ENCODE results near the gene ASCC1. TPM values are rescaled to one million over a fixed set of nuclear protein-coding genes. Genes with fewer than 3 reads are reported as not detected.

Gene ASCC1, protein sequence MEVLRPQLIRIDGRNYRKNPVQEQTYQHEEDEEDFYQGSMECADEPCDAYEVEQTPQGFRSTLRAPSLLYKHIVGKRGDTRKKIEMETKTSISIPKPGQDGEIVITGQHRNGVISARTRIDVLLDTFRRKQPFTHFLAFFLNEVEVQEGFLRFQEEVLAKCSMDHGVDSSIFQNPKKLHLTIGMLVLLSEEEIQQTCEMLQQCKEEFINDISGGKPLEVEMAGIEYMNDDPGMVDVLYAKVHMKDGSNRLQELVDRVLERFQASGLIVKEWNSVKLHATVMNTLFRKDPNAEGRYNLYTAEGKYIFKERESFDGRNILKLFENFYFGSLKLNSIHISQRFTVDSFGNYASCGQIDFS
- total RNA-seq (2012; rRNA removed) (21.0 and 21.9 TPM in 2 replicates), polyA plus RNA-seq (2012; rRNA removed) (12.3 and 15.9 TPM in 2 replicates), Bru-seq, nascent RNA (percentile 66 among the genes with signal in this experiment), BruChase-seq, experiment 1, labeled RNA remaining after a 6-hour chase (percentile 72 among the genes with signal in this experiment), BruChase-seq, experiment 2, labeled RNA remaining after a 2-hour chase (percentile 58 among the genes with signal in this experiment)
- 5.2 and 5.6 TPM in 2 replicates for polyA plus RNA-seq (2012; cell fraction: cytosol; rRNA removed)
- 1.5 and 9.0 TPM in 2 replicates for polyA plus RNA-seq (2012; cell fraction: nucleus; rRNA removed; ENCODE audit: low replicate concordance)
- long read RNA-seq, transcript ASCC1-202 (10 exons, 2,002 nt), result major isoform, 9 of 34 reads
- long read RNA-seq, partial matches to known transcripts, result 1 of 34 reads
- long read RNA-seq, other reads (novel, unspliced or antisense), result 24 of 34 reads

DNA sequence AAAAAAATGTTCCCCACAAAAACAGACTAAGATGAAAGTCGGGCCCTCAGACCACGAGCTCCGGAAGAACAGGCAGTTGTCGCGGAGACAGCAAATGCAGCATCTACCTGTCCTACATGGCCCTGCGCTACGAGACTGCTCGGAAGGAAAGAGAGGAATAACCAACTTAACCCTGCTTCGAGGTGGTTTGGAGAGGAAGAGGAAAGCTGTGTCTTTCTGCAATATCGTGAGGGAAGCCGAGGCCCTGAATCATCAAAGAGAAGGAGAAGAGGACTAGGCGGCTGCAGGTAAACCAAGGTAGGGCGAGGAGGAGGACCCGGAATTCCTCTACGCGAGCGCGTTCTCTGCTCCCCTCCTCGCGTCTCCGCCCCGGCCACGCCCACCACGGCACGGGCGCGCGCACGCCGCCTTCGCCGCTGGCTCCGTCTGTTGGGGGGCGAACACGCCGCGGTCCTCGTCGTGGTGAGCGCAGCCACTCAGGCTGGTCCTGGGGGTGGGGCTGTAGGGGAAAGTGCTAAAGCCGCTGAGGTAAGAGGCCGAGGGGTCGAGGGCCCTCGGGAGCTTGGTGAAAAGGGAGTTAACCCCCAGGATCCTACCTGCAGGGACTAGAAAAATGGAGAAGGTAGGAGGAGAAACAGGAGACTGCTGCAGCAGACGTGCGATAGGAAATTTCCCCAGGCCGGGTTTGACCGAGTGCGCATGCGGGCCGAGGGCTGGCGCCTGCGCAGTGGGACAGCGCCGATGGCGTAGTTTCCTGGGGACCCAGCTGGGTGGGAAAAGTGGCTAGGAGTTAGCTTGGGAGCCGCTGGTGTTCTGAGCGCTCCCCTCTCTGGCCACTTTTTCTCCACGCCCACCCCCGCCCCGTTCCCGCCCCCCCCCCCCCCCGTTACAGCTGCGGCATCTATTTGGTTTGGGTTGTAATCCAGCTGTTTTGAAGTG is at the start of gene ASCC1, which contains the start of gene ANAPC16:
Gene ASCC1, minus strand, starts transcription at position 666 of the 939 bp plus-strand sequence. CDS start 2,978 bp downstream, outside the sequence.
Gene ANAPC16, plus strand, starts transcription at position 402 of the 939 bp plus-strand sequence. CDS start 7,903 bp downstream, outside the sequence.
- DNase-seq, result peak; percentile 89
- Histone ChIP-seq H4K20me1 (ENCODE audit: insufficient read depth, low read length) (no peaks in the 10 kb centered on the region; the same call in 1 of the 2 replicates), H2AK5ac (ENCODE audit: low read depth, low read length) (peak within 1 kb of the TSS; percentile 77), H2BK20ac (ENCODE audit: low read depth, low read length) (no peak within 1 kb of the TSS; the same call in 1 of the 2 replicates), H3K4ac (ENCODE audit: low read depth, low read length) (peak within 1 kb of the TSS; percentile 96), H2BK120ac (ENCODE audit: low read depth, low read length) (peak within 1 kb of the TSS; percentile 70), H4K91ac (ENCODE audit: insufficient read depth, low read depth, low read length) (peak within 1 kb of the TSS; percentile 91), H3K9me1 (ENCODE audit: insufficient read depth, low read length) (peaks cover 5% of the 10 kb centered on the region; the same call in 1 of the 2 replicates), H3K18ac (ENCODE audit: low read depth, low read length) (peak within 1 kb of the TSS; percentile 72), H4K5ac (ENCODE audit: low read depth, low read length) (peak within 1 kb of the TSS; percentile 93), H3K36me3 (ENCODE audit: control insufficient read depth, insufficient read depth, low read length) (peaks cover 2% of the 10 kb centered on the region; the same call in 1 of the 2 replicates), H2AFZ (replicated peaks; ENCODE audit: low read length, poor library complexity) (peak within 1 kb of the TSS; percentile 94), H3K4me1 (ENCODE audit: control insufficient read depth, insufficient read depth, low read length) (peaks cover 4% of the 10 kb centered on the region; the same call in 1 of the 2 replicates), H3K56ac (ENCODE audit: extremely low read depth, insufficient read depth, low read length) (peak within 1 kb of the TSS; percentile 97), H3K27ac (ENCODE audit: insufficient read depth, low read length) (peak within 1 kb of the TSS; percentile 95), H3K4me2 (ENCODE audit: low read depth, low read length) (peak within 1 kb of the TSS; percentile 99), H4K8ac (ENCODE audit: low read depth in 2 of 2, low read length in 2 of 2) (peak within 1 kb of the TSS; percentile 98 to 99), H2AK9ac (replicated peaks; ENCODE audit: low read depth, low read length, poor library complexity) (peak within 1 kb of the TSS; percentile 89), H3K27me3 (ENCODE audit: control insufficient read depth, insufficient read depth, low read length) (no peaks in the 10 kb centered on the region), H2BK5ac (ENCODE audit: low read depth, low read length, poor library complexity, severe bottlenecking) (peak within 1 kb of the TSS; percentile 90), H3K14ac (replicated peaks; ENCODE audit: low read depth, low read length) (peak within 1 kb of the TSS; percentile 97), H2BK15ac (ENCODE audit: low read depth, low read length) (peak within 1 kb of the TSS; percentile 48; the same call in 1 of the 3 replicates), H3K23ac (ENCODE audit: low read depth, low read length) (peak within 1 kb of the TSS; percentile 98), H3K9me3 (ENCODE audit: control insufficient read depth, insufficient read depth, low read length) (no peaks in the 10 kb centered on the region), H3K9ac (ENCODE audit: low read depth, low read length) (peak within 1 kb of the TSS; percentile 96), H3K4me3 (ENCODE audit: insufficient read depth, low read depth, low read length) (peak within 1 kb of the TSS; percentile 70), H3K79me1 (ENCODE audit: low read depth in 1 of 2, low read length in 2 of 2) (peaks cover 22 to 40% of the 10 kb centered on the region in 2 experiments)
- intact Hi-C loops (cut with micrococcal nuclease), result loop anchor here (5.0 kb wide), 1 partner anchor 84 kb away; no protein-coding TSS in a partner anchor
- 0% methylated on average over 12 of the region's 64 CpGs; no CpG with 5 or more reads in 1 of the 2 experiments for WGBS, 2 experiments (ENCODE audit: extremely low coverage in 2 of 2, insufficient read length in 1 of 2)
- in situ Hi-C loops (cut with MboI; ENCODE audit: low sequenced_read_pairs), result no loop called here
- peak; percentile 77; the same call in 1 of the 2 replicates for TF ChIP-seq MAZ (IDR thresholded peaks at IDR 0.05; ENCODE audit: borderline replicate concordance, low read depth, low read length)
- TF ChIP-seq BHLHE40 (IDR thresholded peaks at IDR 0.05; ENCODE audit: low read depth, low read length), result peak; percentile 45; the same call in 1 of the 2 replicates
- TF ChIP-seq, protein P1, sequence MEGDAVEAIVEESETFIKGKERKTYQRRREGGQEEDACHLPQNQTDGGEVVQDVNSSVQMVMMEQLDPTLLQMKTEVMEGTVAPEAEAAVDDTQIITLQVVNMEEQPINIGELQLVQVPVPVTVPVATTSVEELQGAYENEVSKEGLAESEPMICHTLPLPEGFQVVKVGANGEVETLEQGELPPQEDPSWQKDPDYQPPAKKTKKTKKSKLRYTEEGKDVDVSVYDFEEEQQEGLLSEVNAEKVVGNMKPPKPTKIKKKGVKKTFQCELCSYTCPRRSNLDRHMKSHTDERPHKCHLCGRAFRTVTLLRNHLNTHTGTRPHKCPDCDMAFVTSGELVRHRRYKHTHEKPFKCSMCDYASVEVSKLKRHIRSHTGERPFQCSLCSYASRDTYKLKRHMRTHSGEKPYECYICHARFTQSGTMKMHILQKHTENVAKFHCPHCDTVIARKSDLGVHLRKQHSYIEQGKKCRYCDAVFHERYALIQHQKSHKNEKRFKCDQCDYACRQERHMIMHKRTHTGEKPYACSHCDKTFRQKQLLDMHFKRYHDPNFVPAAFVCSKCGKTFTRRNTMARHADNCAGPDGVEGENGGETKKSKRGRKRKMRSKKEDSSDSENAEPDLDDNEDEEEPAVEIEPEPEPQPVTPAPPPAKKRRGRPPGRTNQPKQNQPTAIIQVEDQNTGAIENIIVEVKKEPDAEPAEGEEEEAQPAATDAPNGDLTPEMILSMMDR (conservative IDR thresholded peaks at IDR 0.05; ENCODE audit: low read depth, low read length), result 0 out of 2 replicates have a peak, but pooled peaks have one; percentile 2
- TF ChIP-seq RAD21 (IDR thresholded peaks at IDR 0.05; ENCODE audit: low read length), result no peak
- TF ChIP-seq MXI1 (IDR thresholded peaks at IDR 0.05; ENCODE audit: borderline replicate concordance, low read depth, low read length), result peak; percentile 86; the same call in 1 of the 2 replicates
- TF ChIP-seq FOS (IDR thresholded peaks at IDR 0.05; ENCODE audit: low read depth, low read length), result no peak
- peak; percentile 80 for TF ChIP-seq POLR2A (IDR thresholded peaks at IDR 0.05; ENCODE audit: low read depth, low read length)
- ATAC-seq (ENCODE audit: low read depth), result peak; percentile 99
- BruUV-seq (replicated peaks), result no TSS peak
- CTCF ChIA-PET, result interaction anchor here (0.7 to 1.9 kb wide), 5 partner anchors 57 to 319 kb away, joined by 3 to 5 read pairs (median 4); no protein-coding TSS in a partner anchor
- dilution Hi-C loops (cut with HindIII; ENCODE audit: low sequenced_read_pairs, unreplicated experiment), result no loop called here
- POLR2A ChIA-PET (ENCODE audit: unreplicated experiment), result interaction anchor here (0.6 to 0.8 kb wide), 2 partner anchors 45 to 84 kb away, joined by 3 to 4 read pairs; no protein-coding TSS in a partner anchor

All from IMR-90 (cell line).